HUDEP-2 (cell line): ENCODE data around the gene ALDH6A1.

Experiments
- DNase-seq, 76 experiments: peaks; one replicate each; lab custom pipeline; 2025; ENCODE audit not compliant: unreplicated experiment in 76 of 76; lab: John Stamatoyannopoulos, UW

ALDH6A1 gene

GRCh38 chr14:74062809-74063150 lies 21.5 kb downstream of the ALDH6A1 start:
- peak in 4 of 76 experiments; percentile 4 to 8 (median 6) for DNase-seq

- no peak for DNase-seq
Observed at GRCh38 chr14:74049876-74050495, 34.3 kb downstream of the ALDH6A1 start.

GRCh38 chr14:74048281-74048680 lies 36.0 kb downstream of the ALDH6A1 start:
- DNase-seq: peak in 1 of 76 experiments; percentile 2

- no peak for DNase-seq
Observed at GRCh38 chr14:74045522-74045921, 38.7 kb downstream of the ALDH6A1 start.

- no peak for DNase-seq
Observed at GRCh38 chr14:74042296-74042695, 42.0 kb downstream of the ALDH6A1 start.

GRCh38 chr14:74038020-74038859 lies 46.0 kb downstream of the ALDH6A1 start:
- peak in 31 of 76 experiments; percentile 7 to 62 (median 37) for DNase-seq

- DNase-seq: no peak
Observed at GRCh38 chr14:74035556-74035955, 48.7 kb downstream of the ALDH6A1 start.

- DNase-seq: no peak
Observed at GRCh38 chr14:74034572-74034971, 49.7 kb downstream of the ALDH6A1 start.

- DNase-seq: no peak
Observed at GRCh38 chr14:74029136-74029535, 55.1 kb downstream of the ALDH6A1 start.

GRCh38 chr14:74022346-74022745 lies 61.9 kb downstream of the ALDH6A1 start:
- DNase-seq: no peak

GRCh38 chr14:74019408-74020137 lies 64.7 kb downstream of the ALDH6A1 start:
- no peak for DNase-seq

GRCh38 chr14:74018586-74019407 lies 65.5 kb downstream of the ALDH6A1 start, which contains the start of the genes BBOF1 and ENTPD5:
Gene BBOF1 (plus strand): TSS chr14:74019349. CDS start chr14:74019479, 130 bp downstream.
Gene ENTPD5 (minus strand): TSS chr14:74019288. CDS start chr14:73988102, 31,186 bp downstream.
- DNase-seq: peak in 74 of 76 experiments; percentile 10 to 84 (median 70)

GRCh38 chr14:74018174-74018585 lies 66.1 kb downstream of the ALDH6A1 start:
- DNase-seq: peak in 4 of 76 experiments; percentile 8 to 29 (median 18)

GRCh38 chr14:74015963-74016362 lies 68.3 kb downstream of the ALDH6A1 start:
- DNase-seq: peak in 5 of 76 experiments; percentile 5 to 27 (median 10)

GRCh38 chr14:74015176-74015575 lies 69.1 kb downstream of the ALDH6A1 start:
- DNase-seq: no peak

- DNase-seq: no peak
Observed at GRCh38 chr14:74014299-74014698, 70.0 kb downstream of the ALDH6A1 start.

GRCh38 chr14:74008843-74009499 lies 75.3 kb downstream of the ALDH6A1 start:
- DNase-seq: no peak
